Retinal pigment epithelial cell (primary cell): ENCODE measurements around the gene MACROH2A1.
A peak's percentile ranks its signal among the peaks of the same experiment; 100 is the strongest.

Source experiments
- DNase-seq: peaks from one replicate; pipeline ENCODE4 v3.0.0-alpha.2; 2010; ENCODE audit warnings: low read depth
- H3K4me3 ChIP-seq: 2 replicates; pipeline ENCODE4 v1.5.1; 2011; ENCODE audit warnings: mild to moderate bottlenecking, low read length, control low read depth, moderate library complexity
- TF ChIP-seq, protein P1 (sequence below): conservative IDR thresholded peaks from 2 replicates; pipeline ENCODE4 v1.5.1; 2011; ENCODE audit warnings: low read depth, low read length, control low read depth, inconsistent platforms

The MACROH2A1 gene

DNA sequence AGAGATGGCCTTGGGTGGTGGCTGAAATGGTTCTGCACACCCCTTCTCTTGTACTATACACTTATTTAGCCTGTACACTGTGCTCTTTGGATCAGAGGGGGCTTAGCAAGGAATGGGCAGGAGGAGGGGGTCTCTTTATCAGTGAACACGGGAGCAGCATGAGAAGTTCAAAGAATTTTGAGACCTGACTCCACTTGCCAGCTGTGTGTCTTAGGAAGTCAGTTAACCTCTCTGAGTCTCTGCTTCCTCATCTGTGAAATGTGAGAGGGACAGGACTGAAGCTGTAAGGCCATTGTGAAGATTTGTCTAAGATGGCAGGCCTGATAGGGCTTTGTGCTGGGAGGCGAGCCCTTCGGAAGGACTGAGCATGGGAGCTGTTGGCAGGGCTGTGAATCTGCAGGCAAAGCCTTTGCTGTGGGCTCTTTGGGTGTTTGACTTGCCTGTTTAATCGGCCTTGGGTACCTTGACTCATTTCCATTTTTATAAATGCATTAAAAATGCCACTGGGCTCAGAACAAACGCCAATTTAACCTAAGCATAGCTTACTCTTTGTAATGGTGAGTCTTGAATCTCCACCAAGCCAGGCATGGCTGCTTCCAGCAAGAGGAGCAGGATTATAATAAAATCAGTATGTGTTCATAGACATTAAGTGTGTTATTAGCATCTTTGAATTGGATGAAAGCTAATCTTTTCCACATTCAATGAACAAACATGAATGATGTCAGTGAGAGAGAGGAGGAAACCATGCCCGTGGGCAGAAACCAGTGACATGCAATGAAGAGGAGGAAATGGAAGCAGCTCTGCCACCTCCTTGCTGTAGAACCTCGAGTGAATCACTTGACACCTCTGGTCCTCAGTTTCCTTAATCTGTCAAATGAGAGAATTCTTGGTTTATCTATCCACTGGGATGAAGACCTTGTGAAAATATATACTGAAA is 89.4 kb downstream of the MACROH2A1 start:
- H3K4me3 ChIP-seq, result no peak overlapping the region
- TF ChIP-seq, protein P1, sequence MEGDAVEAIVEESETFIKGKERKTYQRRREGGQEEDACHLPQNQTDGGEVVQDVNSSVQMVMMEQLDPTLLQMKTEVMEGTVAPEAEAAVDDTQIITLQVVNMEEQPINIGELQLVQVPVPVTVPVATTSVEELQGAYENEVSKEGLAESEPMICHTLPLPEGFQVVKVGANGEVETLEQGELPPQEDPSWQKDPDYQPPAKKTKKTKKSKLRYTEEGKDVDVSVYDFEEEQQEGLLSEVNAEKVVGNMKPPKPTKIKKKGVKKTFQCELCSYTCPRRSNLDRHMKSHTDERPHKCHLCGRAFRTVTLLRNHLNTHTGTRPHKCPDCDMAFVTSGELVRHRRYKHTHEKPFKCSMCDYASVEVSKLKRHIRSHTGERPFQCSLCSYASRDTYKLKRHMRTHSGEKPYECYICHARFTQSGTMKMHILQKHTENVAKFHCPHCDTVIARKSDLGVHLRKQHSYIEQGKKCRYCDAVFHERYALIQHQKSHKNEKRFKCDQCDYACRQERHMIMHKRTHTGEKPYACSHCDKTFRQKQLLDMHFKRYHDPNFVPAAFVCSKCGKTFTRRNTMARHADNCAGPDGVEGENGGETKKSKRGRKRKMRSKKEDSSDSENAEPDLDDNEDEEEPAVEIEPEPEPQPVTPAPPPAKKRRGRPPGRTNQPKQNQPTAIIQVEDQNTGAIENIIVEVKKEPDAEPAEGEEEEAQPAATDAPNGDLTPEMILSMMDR, result no peak

DNA sequence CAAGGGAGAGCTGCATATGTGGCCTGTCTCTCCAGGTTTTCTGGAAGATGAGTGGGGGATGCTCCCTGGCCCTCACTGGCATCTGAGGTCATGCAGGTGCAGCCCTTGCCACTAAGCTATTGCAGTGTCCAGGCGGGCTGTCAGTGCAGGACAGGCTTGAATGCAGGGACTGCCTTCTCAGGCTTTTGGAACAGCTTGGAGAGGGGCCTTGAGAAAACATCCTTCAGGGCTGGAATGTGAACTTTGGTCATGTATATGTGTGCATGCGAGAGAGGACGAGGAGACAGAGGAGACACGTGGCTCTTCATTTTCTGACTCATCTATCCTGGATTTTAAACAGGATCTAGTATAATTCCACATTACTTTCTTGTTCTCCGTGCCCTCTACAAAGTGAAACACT is 90.3 kb downstream of the MACROH2A1 start:
- TF ChIP-seq, protein P1, result no peak
- no peak overlapping the region for H3K4me3 ChIP-seq
- no peak for DNase-seq

More for the DNA sequence above, 89.4 kb downstream of the MACROH2A1 start:
- no peak for DNase-seq

DNA sequence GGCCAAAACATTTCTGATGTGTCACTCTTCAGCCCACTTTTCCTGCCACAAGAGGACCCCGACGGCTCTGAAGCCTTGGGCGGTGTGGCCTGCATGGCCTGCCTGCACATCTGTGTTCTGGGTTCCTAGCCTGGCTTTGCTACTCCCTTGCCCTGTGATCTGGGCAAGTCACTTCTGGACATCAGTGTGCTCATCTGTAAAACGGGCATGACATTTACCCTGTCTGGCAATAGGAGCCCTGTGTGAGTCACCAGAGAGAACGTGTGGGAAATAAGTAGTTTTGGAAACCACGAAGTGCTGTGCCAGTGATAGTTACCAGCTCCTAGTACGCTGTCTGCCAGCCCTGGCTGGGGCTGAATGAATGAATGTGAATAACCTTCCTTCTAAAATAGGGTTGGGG is 90.8 kb downstream of the MACROH2A1 start:
- DNase-seq, result no peak
- H3K4me3 ChIP-seq, result no peak overlapping the region
- TF ChIP-seq, protein P1, result no peak

DNA sequence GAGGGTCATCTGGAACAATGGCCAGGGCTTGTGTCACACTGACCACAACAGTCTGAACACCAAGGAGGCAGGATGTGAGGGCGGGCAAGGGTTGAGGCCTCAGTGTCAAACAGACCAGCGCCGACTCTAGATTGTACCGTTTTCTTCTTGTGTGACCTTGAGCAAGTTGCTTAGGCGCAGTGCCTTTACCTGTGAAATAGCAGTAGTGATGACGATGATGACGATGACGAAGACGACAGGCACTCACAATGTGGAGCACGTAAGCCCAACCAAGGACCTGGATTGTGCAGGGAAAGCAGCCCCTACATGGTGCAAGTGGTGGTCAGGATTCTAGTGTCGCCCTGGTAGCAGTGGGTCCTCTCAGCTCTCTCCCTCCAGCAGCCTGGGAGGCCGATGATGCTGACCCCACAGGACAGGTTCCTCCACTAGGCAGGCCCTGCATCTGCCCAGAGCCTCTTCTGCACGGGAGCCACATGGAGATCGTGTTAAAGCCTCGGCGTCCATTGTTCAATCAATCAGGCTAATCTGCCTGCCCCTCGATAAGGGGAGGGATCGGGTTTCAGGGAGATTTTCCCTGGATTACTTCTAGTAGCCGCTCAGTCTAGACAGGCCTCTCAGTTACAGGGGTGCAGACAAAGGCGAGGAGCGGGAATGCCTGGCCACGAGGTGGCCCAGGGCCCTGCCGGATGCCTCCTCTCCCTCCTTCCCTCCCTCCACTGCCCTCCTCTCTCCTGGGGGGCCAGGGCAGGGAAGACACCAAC is 91.7 kb downstream of the MACROH2A1 start:
- peak; percentile 51 for DNase-seq
- TF ChIP-seq, protein P1, result peak; percentile 3
- H3K4me3 ChIP-seq, result no peak overlapping the region

DNA sequence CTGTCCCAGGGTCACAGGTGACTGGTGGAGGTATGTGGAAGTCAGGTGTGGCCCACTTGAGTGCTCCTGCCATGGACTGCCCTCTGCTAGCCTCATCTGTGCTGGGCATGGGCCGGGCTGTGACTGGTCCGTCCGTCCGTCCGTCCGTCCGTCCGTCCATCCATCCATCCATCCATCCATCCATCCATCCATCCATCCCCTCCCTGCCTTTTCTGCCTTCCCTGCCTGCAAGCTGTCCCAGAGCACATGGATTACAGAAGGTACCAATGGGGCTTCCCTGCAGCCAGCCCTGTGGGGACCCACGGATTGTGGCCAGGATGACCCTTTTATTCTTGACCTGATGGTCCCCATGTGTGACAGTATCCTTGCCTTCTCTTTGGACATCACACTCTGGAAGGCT is 92.5 kb downstream of the MACROH2A1 start:
- no peak for DNase-seq

DNA sequence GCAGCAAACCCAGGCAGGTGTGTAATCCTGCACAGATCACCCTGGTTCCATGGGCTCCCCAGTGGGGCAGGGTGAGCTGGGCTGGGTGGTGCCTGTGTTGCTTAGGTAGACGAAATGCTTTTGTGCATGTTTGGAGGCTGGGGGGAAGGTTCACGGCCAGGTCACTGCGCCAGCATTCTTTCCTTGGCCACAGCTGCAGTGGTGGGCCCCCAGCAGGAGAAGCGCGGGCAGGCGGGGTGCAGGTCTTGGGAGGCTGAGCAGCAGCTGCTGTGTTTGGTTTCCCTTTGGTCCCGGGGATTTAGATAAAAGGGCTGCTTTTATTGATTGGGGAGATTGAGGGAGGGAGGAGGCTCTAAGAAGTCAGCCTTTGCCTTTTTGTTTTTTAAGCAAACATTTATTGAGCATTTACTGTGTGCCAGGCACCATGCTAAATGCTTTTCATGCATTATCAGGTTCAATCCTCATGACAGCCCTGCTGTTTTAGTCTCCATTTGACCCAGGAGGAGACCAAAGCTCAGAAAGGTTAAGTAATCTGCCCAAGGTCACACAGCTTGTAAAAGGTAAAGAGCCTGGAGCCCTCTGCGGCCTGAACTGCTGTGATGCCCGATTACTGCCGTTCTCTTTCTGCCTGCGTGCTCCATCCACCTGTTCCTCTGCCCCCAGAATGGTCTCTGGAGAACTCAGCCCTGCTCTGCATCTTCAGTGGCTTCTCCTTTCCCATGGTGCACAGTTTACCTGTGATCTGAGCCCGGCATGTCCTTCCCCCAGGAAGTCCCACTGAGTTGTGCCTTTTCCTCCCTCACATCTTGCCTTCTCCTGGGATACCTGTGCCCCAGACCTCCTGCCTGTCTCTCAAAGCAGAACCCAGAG is 94.4 kb downstream of the MACROH2A1 start:
- DNase-seq, result no peak
- TF ChIP-seq, protein P1, result peak; percentile 23
- H3K4me3 ChIP-seq, result no peak overlapping the region

More for the DNA sequence above, 92.5 kb downstream of the MACROH2A1 start:
- TF ChIP-seq, protein P1, result no peak
- H3K4me3 ChIP-seq, result no peak overlapping the region
